GM12872 (cell line): ENCODE measurements around the gene PPP1R13B.
A peak's percentile ranks its signal among the peaks of the same experiment; 100 is the strongest.

Experiments
- TF ChIP-seq, protein P1 (sequence below): IDR thresholded peaks from 3 replicates; pipeline ENCODE4 v1.5.1; 2011; ENCODE audit warnings: low read depth, mild to moderate bottlenecking, low read length, moderate library complexity; ENCODE audit not compliant: insufficient read depth

Gene PPP1R13B

GRCh38 chr14:103762541-103762940 is 84.8 kb downstream of the PPP1R13B start:
- TF ChIP-seq, protein P1, sequence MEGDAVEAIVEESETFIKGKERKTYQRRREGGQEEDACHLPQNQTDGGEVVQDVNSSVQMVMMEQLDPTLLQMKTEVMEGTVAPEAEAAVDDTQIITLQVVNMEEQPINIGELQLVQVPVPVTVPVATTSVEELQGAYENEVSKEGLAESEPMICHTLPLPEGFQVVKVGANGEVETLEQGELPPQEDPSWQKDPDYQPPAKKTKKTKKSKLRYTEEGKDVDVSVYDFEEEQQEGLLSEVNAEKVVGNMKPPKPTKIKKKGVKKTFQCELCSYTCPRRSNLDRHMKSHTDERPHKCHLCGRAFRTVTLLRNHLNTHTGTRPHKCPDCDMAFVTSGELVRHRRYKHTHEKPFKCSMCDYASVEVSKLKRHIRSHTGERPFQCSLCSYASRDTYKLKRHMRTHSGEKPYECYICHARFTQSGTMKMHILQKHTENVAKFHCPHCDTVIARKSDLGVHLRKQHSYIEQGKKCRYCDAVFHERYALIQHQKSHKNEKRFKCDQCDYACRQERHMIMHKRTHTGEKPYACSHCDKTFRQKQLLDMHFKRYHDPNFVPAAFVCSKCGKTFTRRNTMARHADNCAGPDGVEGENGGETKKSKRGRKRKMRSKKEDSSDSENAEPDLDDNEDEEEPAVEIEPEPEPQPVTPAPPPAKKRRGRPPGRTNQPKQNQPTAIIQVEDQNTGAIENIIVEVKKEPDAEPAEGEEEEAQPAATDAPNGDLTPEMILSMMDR = no peak

GRCh38 chr14:103762036-103762435 is 85.3 kb downstream of the PPP1R13B start:
- TF ChIP-seq, protein P1 = no peak

DNA sequence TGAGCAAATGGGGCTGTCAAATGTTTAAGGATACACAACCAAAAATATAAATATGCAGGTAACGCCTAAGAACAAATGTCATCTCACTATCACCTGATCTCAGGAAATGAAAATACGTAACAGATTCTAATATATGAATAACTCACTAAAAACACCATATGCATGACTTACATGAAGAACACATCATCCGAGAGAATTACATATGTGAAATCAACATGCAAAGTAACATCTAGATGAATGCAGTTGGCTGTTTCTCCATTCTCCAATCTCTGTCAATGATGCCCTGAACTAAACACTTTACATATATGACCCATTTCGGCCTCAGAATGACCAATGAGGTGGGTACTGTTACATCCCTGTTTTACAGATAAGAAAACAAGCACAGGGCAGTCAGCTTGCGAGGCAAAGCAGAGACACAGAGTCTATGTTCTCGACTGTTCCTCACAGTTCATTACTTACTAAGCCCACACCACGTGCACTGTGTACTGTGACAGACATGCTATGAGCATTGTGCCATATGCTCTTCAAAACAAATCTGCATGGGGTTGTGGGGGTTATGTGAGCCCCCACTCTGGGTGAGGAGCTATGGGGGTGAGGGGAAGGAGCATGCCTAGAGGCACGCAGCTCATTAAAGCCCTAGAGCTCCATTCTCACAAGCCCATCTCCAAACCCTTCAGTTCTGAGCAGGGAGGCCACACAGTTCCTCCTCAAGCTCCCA is 89.2 kb downstream of the PPP1R13B start:
- TF ChIP-seq, protein P1 = no peak

DNA sequence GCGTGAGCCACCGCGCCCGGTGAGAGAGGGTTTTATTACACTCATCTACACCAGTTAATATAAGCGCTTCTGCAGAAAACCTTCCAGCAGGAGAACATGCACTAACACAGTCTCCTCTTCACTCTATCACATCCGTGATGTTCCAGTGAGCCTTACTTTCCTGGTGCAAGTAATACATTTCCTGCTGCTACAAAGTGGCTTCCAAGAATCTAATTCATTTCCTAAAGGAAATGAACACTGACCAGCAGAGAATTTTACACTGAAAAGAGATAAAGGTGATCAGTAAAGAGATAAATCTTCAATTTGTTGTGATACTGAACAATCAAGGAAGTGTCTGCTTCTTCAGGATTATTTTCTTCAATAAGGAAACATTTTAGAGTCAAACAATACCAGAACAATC is 92.3 kb downstream of the PPP1R13B start:
- TF ChIP-seq, protein P1 = no peak

DNA sequence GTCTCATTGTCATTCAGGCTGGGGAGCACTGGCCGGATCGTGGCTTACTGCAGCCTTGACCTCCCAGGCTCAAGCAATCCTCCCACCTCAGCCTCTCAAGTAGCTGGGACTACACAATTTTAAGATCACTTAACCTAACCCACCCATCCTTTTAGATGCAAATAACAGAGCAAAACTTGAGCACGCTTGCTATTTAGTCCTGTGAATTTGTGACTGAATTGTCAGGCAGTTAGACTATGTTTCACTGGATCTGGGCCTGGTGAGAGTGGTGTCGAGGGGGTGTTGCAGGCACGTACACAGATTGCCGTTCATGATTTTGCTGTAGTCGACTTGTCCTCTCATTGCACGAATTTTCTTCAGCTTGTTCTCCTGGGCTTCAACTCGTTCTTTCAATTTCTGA is 93.6 kb downstream of the PPP1R13B start:
- TF ChIP-seq, protein P1 = no peak

GRCh38 chr14:103749860-103750259 is 97.5 kb downstream of the PPP1R13B start:
- TF ChIP-seq, protein P1 = 0 out of 3 replicates have a peak, but pooled peaks have one; percentile 2

GRCh38 chr14:103749452-103749851 is 97.9 kb downstream of the PPP1R13B start:
- TF ChIP-seq, protein P1 = no peak
